Measurements from ENCODE around the gene ABHD8.

The ABHD8 gene

GRCh38 chr19:17262557-17262956 lies 40.7 kb downstream of the ABHD8 start:
- no peak for DNase-seq

GRCh38 chr19:17260842-17261325 lies 42.3 kb downstream of the ABHD8 start:
- DNase-seq, result peak; percentile 88

- DNase-seq, result no peak
Observed at GRCh38 chr19:17259934-17260333, 43.3 kb downstream of the ABHD8 start.

- DNase-seq, result no peak
Observed at GRCh38 chr19:17259118-17259780, 44.0 kb downstream of the ABHD8 start.

GRCh38 chr19:17256130-17256529 lies 47.1 kb downstream of the ABHD8 start:
- no peak for DNase-seq

- DNase-seq, result no peak
Observed at GRCh38 chr19:17255150-17255621, 48.0 kb downstream of the ABHD8 start.

GRCh38 chr19:17254636-17255035 lies 48.6 kb downstream of the ABHD8 start:
- no peak for DNase-seq

GRCh38 chr19:17249887-17250548 lies 53.2 kb downstream of the ABHD8 start:
- no peak for DNase-seq

- peak; percentile 15 for DNase-seq
Observed at GRCh38 chr19:17248011-17248776, 55.0 kb downstream of the ABHD8 start.

GRCh38 chr19:17246681-17247425 lies 56.4 kb downstream of the ABHD8 start:
- no peak for DNase-seq

GRCh38 chr19:17245535-17245984 lies 57.7 kb downstream of the ABHD8 start, which contains the start of gene NR2F6:
Gene NR2F6 (minus strand): TSS chr19:17245919. CDS start chr19:17245220, 699 bp downstream.
- no peak for DNase-seq

GRCh38 chr19:17244618-17245534 lies 58.3 kb downstream of the ABHD8 start:
- peak; percentile 9 for DNase-seq

GRCh38 chr19:17243830-17244617 lies 59.2 kb downstream of the ABHD8 start:
- no peak for DNase-seq

GRCh38 chr19:17243211-17243829 lies 59.9 kb downstream of the ABHD8 start:
- DNase-seq, result no peak

GRCh38 chr19:17242431-17243208 lies 60.6 kb downstream of the ABHD8 start:
- no peak for DNase-seq

Measured in NCI-H1105 (cell line).